ENCODE results near the gene MS4A1. TPM values are rescaled to one million over a fixed set of nuclear protein-coding genes. Genes with fewer than 3 reads are reported as not detected.

The MS4A1 gene
- total and polyA plus RNA-seq, 2 donors from 2014 or later: 11.1 TPM; not detected in 1

GRCh38 chr11:60457576-60457975 is 1.9 kb downstream of the MS4A1 start:
- Histone ChIP-seq H3K4me3 (ENCODE audit: low read length in 3 of 3) (no peak overlapping the region), H3K4me1 (ENCODE audit: control insufficient read depth in 2 of 3, insufficient read depth in 2 of 3, low read depth in 1 of 3, low read length in 3 of 3) (no peaks in the 10 kb centered on the region), H3K27ac (ENCODE audit: low read depth in 2 of 2, low read length in 2 of 2) (no peak overlapping the region), H3K9me3 (ENCODE audit: control insufficient read depth in 2 of 3, insufficient read depth in 1 of 3, low read length in 3 of 3) (no peaks in the 10 kb centered on the region), H3K36me3 (ENCODE audit: control insufficient read depth in 2 of 3, insufficient read depth in 3 of 3, low read length in 3 of 3) (no peaks in the 10 kb centered on the region), H3K27me3 (ENCODE audit: control insufficient read depth, insufficient read depth, low read length) (no peaks in the 10 kb centered on the region), H3K9ac (ENCODE audit: low read length in 3 of 3) (no peak overlapping the region)
- FAIRE-seq (no peak), DNase-seq (no peak)
- intact Hi-C loops (cut with DNase I): no loop called here
- no peak for TF ChIP-seq CTCF (IDR thresholded peaks at IDR 0.05; ENCODE audit: borderline replicate concordance, extremely low read depth, insufficient read depth)

- Histone ChIP-seq H3K27ac (ENCODE audit: low read depth in 2 of 2, low read length in 2 of 2) (no peak overlapping the region), H3K4me3 (ENCODE audit: low read length in 3 of 3) (no peak overlapping the region), H3K9me3 (ENCODE audit: control insufficient read depth in 2 of 3, insufficient read depth in 1 of 3, low read length in 3 of 3) (no peaks in the 10 kb centered on the region), H3K9ac (ENCODE audit: low read length in 3 of 3) (no peak overlapping the region), H3K27me3 (ENCODE audit: control insufficient read depth, insufficient read depth, low read length) (no peaks in the 10 kb centered on the region), H3K4me1 (ENCODE audit: control insufficient read depth in 2 of 3, insufficient read depth in 2 of 3, low read depth in 1 of 3, low read length in 3 of 3) (no peaks in the 10 kb centered on the region), H3K36me3 (ENCODE audit: control insufficient read depth in 2 of 3, insufficient read depth in 3 of 3, low read length in 3 of 3) (no peaks in the 10 kb centered on the region)
- no peak for DNase-seq
- intact Hi-C loops (cut with DNase I): no loop called here
- no peak for FAIRE-seq
- no peak for TF ChIP-seq CTCF (IDR thresholded peaks at IDR 0.05; ENCODE audit: borderline replicate concordance, extremely low read depth, insufficient read depth)
Observed at GRCh38 chr11:60459345-60459744, 3.7 kb downstream of the MS4A1 start.

- no peak for TF ChIP-seq CTCF (IDR thresholded peaks at IDR 0.05; ENCODE audit: borderline replicate concordance, extremely low read depth, insufficient read depth)
- intact Hi-C loops (cut with DNase I): no loop called here
- no peaks in the 10 kb centered on the region for H3K27me3 ChIP-seq (ENCODE audit: control insufficient read depth, insufficient read depth, low read length)
- H3K4me3 ChIP-seq (ENCODE audit: low read length in 3 of 3): no peak overlapping the region
- no peak overlapping the region for H3K27ac ChIP-seq (ENCODE audit: low read depth in 2 of 2, low read length in 2 of 2)
- no peak overlapping the region for H3K9ac ChIP-seq (ENCODE audit: low read length in 3 of 3)
- DNase-seq (no peak), FAIRE-seq (no peak)
- no peaks in the 10 kb centered on the region for H3K4me1 ChIP-seq (ENCODE audit: control insufficient read depth in 2 of 3, insufficient read depth in 2 of 3, low read depth in 1 of 3, low read length in 3 of 3)
- H3K9me3 ChIP-seq (ENCODE audit: control insufficient read depth in 2 of 3, insufficient read depth in 1 of 3, low read length in 3 of 3): no peaks in the 10 kb centered on the region
- H3K36me3 ChIP-seq (ENCODE audit: control insufficient read depth in 2 of 3, insufficient read depth in 3 of 3, low read length in 3 of 3): no peaks in the 10 kb centered on the region
Observed at GRCh38 chr11:60468829-60469228, 13.2 kb downstream of the MS4A1 start.

GRCh38 chr11:60469723-60470122 is 14.1 kb downstream of the MS4A1 start:
- no peak for FAIRE-seq
- H3K36me3 ChIP-seq (ENCODE audit: control insufficient read depth in 2 of 3, insufficient read depth in 3 of 3, low read length in 3 of 3): no peaks in the 10 kb centered on the region
- DNase-seq: no peak
- no peak overlapping the region for H3K9ac ChIP-seq (ENCODE audit: low read length in 3 of 3)
- H3K4me3 ChIP-seq (ENCODE audit: low read length in 3 of 3): no peak overlapping the region
- intact Hi-C loops (cut with DNase I): no loop called here
- H3K27me3 ChIP-seq (ENCODE audit: control insufficient read depth, insufficient read depth, low read length): no peaks in the 10 kb centered on the region
- no peak overlapping the region for H3K27ac ChIP-seq (ENCODE audit: low read depth in 2 of 2, low read length in 2 of 2)
- no peak for TF ChIP-seq CTCF (IDR thresholded peaks at IDR 0.05; ENCODE audit: borderline replicate concordance, extremely low read depth, insufficient read depth)
- no peaks in the 10 kb centered on the region for H3K9me3 ChIP-seq (ENCODE audit: control insufficient read depth in 2 of 3, insufficient read depth in 1 of 3, low read length in 3 of 3)
- no peaks in the 10 kb centered on the region for H3K4me1 ChIP-seq (ENCODE audit: control insufficient read depth in 2 of 3, insufficient read depth in 2 of 3, low read depth in 1 of 3, low read length in 3 of 3)
